ENCODE measurements around the gene DMRTC2.

DNA sequence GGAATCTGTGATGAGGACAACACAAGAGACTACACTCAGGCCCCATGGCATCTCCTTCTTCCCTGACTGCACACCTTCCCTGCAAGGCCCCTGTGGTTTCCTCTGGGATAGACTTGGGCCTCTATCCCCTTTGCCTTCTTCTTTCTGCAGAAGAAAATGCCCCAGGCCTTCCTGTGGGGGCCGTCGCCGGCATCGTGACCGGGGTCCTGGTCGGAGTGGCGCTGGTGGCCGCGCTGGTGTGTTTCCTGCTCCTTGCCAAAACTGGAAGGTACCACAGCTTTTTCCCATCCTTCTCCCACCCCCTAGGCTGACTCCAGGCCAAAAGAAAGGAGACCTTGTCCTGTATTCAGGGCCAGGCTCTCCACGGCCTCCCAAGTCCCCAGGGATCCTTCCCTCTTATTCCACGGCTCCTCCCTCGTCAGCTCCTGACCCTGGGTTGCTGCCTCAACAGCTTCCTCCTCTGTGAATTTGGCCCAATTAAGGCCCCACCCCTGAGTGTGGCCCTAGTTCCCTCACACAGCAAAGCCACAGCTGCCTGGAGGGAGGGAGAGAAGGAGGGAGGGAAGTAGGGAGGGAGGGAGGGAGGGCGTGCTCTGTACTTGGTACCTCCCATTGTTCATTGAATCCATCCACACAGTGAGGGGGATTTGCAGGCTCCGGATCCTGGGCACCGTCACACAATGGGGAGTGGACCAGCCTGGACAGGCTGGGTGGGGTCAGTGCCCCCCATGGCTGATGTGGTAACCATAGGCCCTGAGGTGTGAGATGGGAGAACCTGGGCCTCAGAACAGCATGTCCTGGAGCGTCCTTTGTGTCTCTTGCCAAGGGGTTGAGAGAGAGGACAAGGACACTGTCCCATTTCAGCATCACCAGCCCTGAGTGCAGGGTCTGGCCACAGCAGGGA lies 35.9 kb upstream of the DMRTC2 start:
- TF ChIP-seq POLR2A (IDR thresholded peaks at IDR 0.05; ENCODE audit: low read depth, low read length) (no peak), TAF1 (IDR thresholded peaks at IDR 0.05; ENCODE audit: borderline replicate concordance, low read depth, low read length) (no peak)
